H1 (cell line): ENCODE measurements around the gene DRAM1. TPM values are rescaled to one million over a fixed set of nuclear protein-coding genes. Genes with fewer than 3 reads are reported as not detected.

Source experiments
- CTCF ChIA-PET: fragments of 300-600 bp; sonication (Branson Sonifier 250); formaldehyde crosslinking; loops from one replicate; lab custom pipeline; 2021; ENCODE audit not compliant: partially characterized antibody; lab: Charles Lee
- POLR2A ChIA-PET: fragments of 300-600 bp; sonication (Branson Sonifier 250); formaldehyde crosslinking; loops from one replicate; lab custom pipeline; 2021; ENCODE audit warnings: inconsistent platforms; ENCODE audit not compliant: partially characterized antibody; lab: Charles Lee
- DNase-seq, 2 experiments: peaks; one replicate each; pipeline versions ENCODE4 v3.0.0 to v3.0.0-alpha.2; 2010 to 2022; ENCODE audit warnings: low spot score in 2 of 2, low read depth in 1 of 2, mixed read lengths in 1 of 2
- FAIRE-seq: peaks from 2 replicates; lab custom pipeline; 2011; peaks lifted over from hg19 to GRCh38; lab: Jason Lieb, UNC
- H2AFZ ChIP-seq: 2 replicates; pipeline ENCODE4 v1.8.1; 2012; ENCODE audit warnings: low read length, inconsistent platforms
- H2AK5ac ChIP-seq: 2 replicates; pipeline ENCODE4 v1.6.1; 2013; ENCODE audit warnings: low read depth, low read length
- H2BK120ac ChIP-seq: replicated peaks from 2 replicates; pipeline ENCODE3; 2013; ENCODE audit warnings: low read depth, low read length, inconsistent platforms
- H2BK12ac ChIP-seq: 2 replicates; pipeline ENCODE4 v1.6.1; 2013; ENCODE audit warnings: low read depth, low read length
- H2BK15ac ChIP-seq: 2 replicates; pipeline ENCODE4 v1.6.1; 2013; ENCODE audit warnings: low read length
- H2BK20ac ChIP-seq: 2 replicates; pipeline ENCODE4 v1.6.1; 2013; ENCODE audit warnings: low read length
- H2BK5ac ChIP-seq: 2 replicates; pipeline ENCODE4 v1.6.1; 2013; ENCODE audit warnings: low read depth, low read length
- H3K14ac ChIP-seq: 2 replicates; pipeline ENCODE4 v1.6.1; 2013; ENCODE audit warnings: inconsistent platforms; ENCODE audit not compliant: insufficient read length
- H3K18ac ChIP-seq: 2 replicates; pipeline ENCODE4 v1.6.1; 2013; ENCODE audit warnings: low read length; ENCODE audit errors: extremely low read depth
- H3K23ac ChIP-seq: 2 replicates; pipeline ENCODE4 v1.6.1; 2013; ENCODE audit warnings: inconsistent platforms; ENCODE audit not compliant: insufficient read length
- H3K23me2 ChIP-seq: 2 replicates; pipeline ENCODE4 v1.6.1; 2013; ENCODE audit warnings: low read depth, low read length
- H3K27ac ChIP-seq: 2 replicates; pipeline ENCODE4 v1.6.1; 2011; ENCODE audit warnings: low read depth, low read length, inconsistent platforms
- H3K27me3 ChIP-seq, 4 experiments: replicated peaks in 1 of 4; 1 replicate in 1 of 4; 2 replicates in 3 of 4; pipeline versions ENCODE4 v1.6.1 to v1.8.1; 2011 to 2013; ENCODE audit warnings: low read length in 3 of 4, mild to moderate bottlenecking in 3 of 4, inconsistent platforms in 2 of 4, mixed read lengths in 2 of 4, moderate library complexity in 1 of 4; ENCODE audit not compliant: control insufficient read depth in 3 of 4, insufficient read depth in 3 of 4; ENCODE audit errors: extremely low read depth in 1 of 4
- H3K36me3 ChIP-seq, 4 experiments: 2 replicates each; pipeline versions ENCODE4 v1.6.1 to v1.8.1; 2011 to 2013; ENCODE audit warnings: mild to moderate bottlenecking in 4 of 4, low read length in 3 of 4, moderate library complexity in 2 of 4, control low read depth in 1 of 4, inconsistent platforms in 1 of 4; ENCODE audit not compliant: insufficient read depth in 4 of 4, control insufficient read depth in 2 of 4
- H3K4ac ChIP-seq: replicated peaks from 2 replicates; pipeline ENCODE3; 2013; ENCODE audit warnings: low read length, low read depth, mixed read lengths, inconsistent platforms; ENCODE audit not compliant: insufficient read length
- H3K4me1 ChIP-seq, 4 experiments: replicated peaks in 1 of 4; 1 replicate in 1 of 4; 2 replicates in 3 of 4; pipeline versions ENCODE4 v1.6.1 to v1.8.1; 2011 to 2013; ENCODE audit warnings: low read length in 3 of 4, inconsistent platforms in 2 of 4, mixed read lengths in 1 of 4; ENCODE audit not compliant: insufficient read depth in 4 of 4, control insufficient read depth in 3 of 4
- H3K4me2 ChIP-seq, 2 experiments: 2 replicates each; pipeline versions ENCODE4 v1.6.1 to v1.8.1; 2011 to 2013; ENCODE audit warnings: low read depth in 2 of 2, low read length in 2 of 2, control low read depth in 1 of 2, inconsistent platforms in 1 of 2, mild to moderate bottlenecking in 1 of 2; ENCODE audit not compliant: insufficient read depth in 1 of 2
- H3K4me3 ChIP-seq, 4 experiments: fragments of 200-600, 300-600 bp in 1 of 4; sonication (generic), shearing (Covaris generic), sonication (Bioruptor Twin) in 1 of 4; 2 replicates each; pipeline versions ENCODE4 v1.5.1 to v1.8.1; 2011 to 2016; ENCODE audit warnings: low read length in 4 of 4, low read depth in 3 of 4, control low read depth in 2 of 4, inconsistent platforms in 2 of 4, mild to moderate bottlenecking in 2 of 4, mixed read lengths in 1 of 4, moderate library complexity in 1 of 4; ENCODE audit not compliant: insufficient read depth in 2 of 4; ENCODE audit errors: extremely low read depth in 1 of 4
- H3K56ac ChIP-seq: replicated peaks from 2 replicates; pipeline ENCODE3; 2013; ENCODE audit warnings: low read depth, mild to moderate bottlenecking, mixed read lengths, low read length, inconsistent platforms; ENCODE audit not compliant: insufficient read length
- H3K79me1 ChIP-seq: 2 replicates; pipeline ENCODE4 v1.6.1; 2013; ENCODE audit warnings: low read depth, low read length, control low read depth
- H3K79me2 ChIP-seq, 2 experiments: 2 replicates each; pipeline versions ENCODE4 v1.6.1 to v1.8.1; 2012 to 2013; ENCODE audit warnings: low read length in 2 of 2, mild to moderate bottlenecking in 2 of 2, inconsistent platforms in 1 of 2; ENCODE audit not compliant: insufficient read depth in 2 of 2, control insufficient read depth in 1 of 2
- H3K9ac ChIP-seq, 4 experiments: replicated peaks in 1 of 4; 1 replicate in 1 of 4; 2 replicates in 3 of 4; pipeline versions ENCODE4 v1.6.1 to v1.8.1; 2011 to 2013; ENCODE audit warnings: low read depth in 3 of 4, low read length in 3 of 4, control low read depth in 2 of 4, mild to moderate bottlenecking in 2 of 4, moderate library complexity in 2 of 4, inconsistent platforms in 1 of 4; ENCODE audit errors: extremely low read depth in 1 of 4
- H3K9me3 ChIP-seq, 2 experiments: 2 replicates each; pipeline versions ENCODE4 v1.6.1 to v1.8.1; 2012 to 2013; ENCODE audit warnings: mild to moderate bottlenecking in 2 of 2, moderate library complexity in 2 of 2, control low read depth in 1 of 2, inconsistent platforms in 1 of 2, low read depth in 1 of 2, low read length in 1 of 2, mixed read lengths in 1 of 2; ENCODE audit not compliant: insufficient read depth in 2 of 2
- H4K20me1 ChIP-seq, 2 experiments: replicated peaks in 1 of 2; 2 replicates each; pipeline versions ENCODE3 to v1.8.1; 2011 to 2013; ENCODE audit warnings: inconsistent platforms in 2 of 2, low read length in 2 of 2, mild to moderate bottlenecking in 1 of 2; ENCODE audit not compliant: insufficient read depth in 2 of 2, control insufficient read depth in 1 of 2
- H4K5ac ChIP-seq: 2 replicates; pipeline ENCODE4 v1.6.1; 2013; ENCODE audit warnings: low read length, low read depth, mixed read lengths, inconsistent platforms; ENCODE audit not compliant: insufficient read length
- H4K8ac ChIP-seq: 2 replicates; pipeline ENCODE4 v1.8.0; 2013; ENCODE audit warnings: mild to moderate bottlenecking, moderate library complexity, low read length, inconsistent platforms; ENCODE audit not compliant: insufficient read depth; ENCODE audit errors: extremely low read depth
- H4K91ac ChIP-seq: replicated peaks from 2 replicates; pipeline ENCODE3; 2013; ENCODE audit warnings: low read length, mixed read lengths, inconsistent platforms; ENCODE audit not compliant: insufficient read length
- BRCA1 ChIP-seq: IDR thresholded peaks from 2 replicates; pipeline ENCODE4 v1.6.1; 2012; ENCODE audit warnings: low read depth, low read length, improper control_type of control experiment
- CREB1 ChIP-seq: IDR thresholded peaks from 2 replicates; pipeline ENCODE4 v1.6.1; 2012; ENCODE audit warnings: inconsistent platforms
- GABPA ChIP-seq: IDR thresholded peaks from 2 replicates; pipeline ENCODE4 v1.6.1; 2011; ENCODE audit warnings: mild to moderate bottlenecking, low read length, moderate library complexity, borderline replicate concordance; ENCODE audit not compliant: insufficient read depth
- KDM4A ChIP-seq: IDR thresholded peaks from one replicate; pipeline ENCODE4 v1.7.1; 2012; ENCODE audit warnings: low read depth, mild to moderate bottlenecking, moderate library complexity, low read length, inconsistent platforms; ENCODE audit not compliant: severe bottlenecking
- RBBP5 ChIP-seq: IDR thresholded peaks from 2 replicates; pipeline ENCODE4 v1.7.1; 2012; ENCODE audit warnings: low read depth, mild to moderate bottlenecking, inconsistent platforms, low read length, moderate library complexity, borderline replicate concordance
- SP2 ChIP-seq: IDR thresholded peaks from 2 replicates; pipeline ENCODE4 v1.6.1; 2012; ENCODE audit warnings: mild to moderate bottlenecking, low read length, inconsistent platforms
- TCF12 ChIP-seq: IDR thresholded peaks from 2 replicates; pipeline ENCODE4 v1.6.1; 2011; ENCODE audit warnings: low read depth, mild to moderate bottlenecking, low read length
- ZNF274 ChIP-seq: IDR thresholded peaks from 2 replicates; pipeline ENCODE4 v1.7.0; 2012; ENCODE audit warnings: low read length, borderline replicate concordance; ENCODE audit errors: extremely low read depth
- WGBS, 2 experiments: shearing (Covaris generic) in 1 of 2; methylation state at CpG; one replicate each; pipeline versions ENCODE4 v1.1.6 to v1.1.7; 2013 to 2015; ENCODE audit warnings: low lambda C conversion rate in 2 of 2, mixed read lengths in 2 of 2, inconsistent platforms in 1 of 2, low coverage in 1 of 2, missing lambda C conversion rate in 1 of 2; ENCODE audit not compliant: insufficient replicate concordance in 2 of 2, insufficient coverage in 1 of 2, insufficient read length in 1 of 2; ENCODE audit errors: extremely low coverage in 1 of 2, missing lambda C conversion rate in 1 of 2; 5-methylcytosine and 5-hydroxymethylcytosine counted together
- polyA plus RNA-seq, 7 experiments: library from polyadenylated mRNA; depleted of rRNA in 3 of 7; stranded (reverse) in 5 of 7; unstranded in 2 of 7; fragments of >200 nt in 5 of 7; fragments of 200-250 nt in 2 of 7; gene quantifications; 1 replicate in 5 of 7; 2 replicates in 1 of 7; 4 replicates in 1 of 7; pipeline versions ENCODE4 v1.2.1 to v1.2.3, GENCODE V29; 2011 to 2013; ENCODE audit warnings: missing spikeins in 2 of 7, mixed read lengths in 2 of 7
- total RNA-seq: library from RNA; stranded (reverse); fragmentation: NEBNext Ultra II Directional; extraction: Animal tissue kit (Norgen Biotek cat#: 25700); gene quantifications from 2 replicates; pipeline ENCODE4 v1.2.1, GENCODE V29; 2021
- TF ChIP-seq, protein P1 (sequence below), 3 experiments: IDR thresholded peaks; 1 replicate in 2 of 3; 2 replicates in 1 of 3; pipeline versions ENCODE4 v1.5.1 to v1.6.1; 2011; ENCODE audit warnings: low read length in 3 of 3, mild to moderate bottlenecking in 3 of 3, inconsistent platforms in 2 of 3, low read depth in 1 of 3, moderate library complexity in 1 of 3; ENCODE audit not compliant: insufficient read depth in 1 of 3; ENCODE audit errors: control extremely low read depth in 1 of 3
- TF ChIP-seq, protein P2 (sequence below): IDR thresholded peaks from 2 replicates; pipeline ENCODE4 v1.6.1; 2012; ENCODE audit warnings: inconsistent platforms

Gene DRAM1
- total and polyA plus RNA-seq, 2 of the 8 experiments (the other 6 are each of a cell fraction or from before 2014, with no cell fraction given), result 4.6 to 6.2 TPM

DNA sequence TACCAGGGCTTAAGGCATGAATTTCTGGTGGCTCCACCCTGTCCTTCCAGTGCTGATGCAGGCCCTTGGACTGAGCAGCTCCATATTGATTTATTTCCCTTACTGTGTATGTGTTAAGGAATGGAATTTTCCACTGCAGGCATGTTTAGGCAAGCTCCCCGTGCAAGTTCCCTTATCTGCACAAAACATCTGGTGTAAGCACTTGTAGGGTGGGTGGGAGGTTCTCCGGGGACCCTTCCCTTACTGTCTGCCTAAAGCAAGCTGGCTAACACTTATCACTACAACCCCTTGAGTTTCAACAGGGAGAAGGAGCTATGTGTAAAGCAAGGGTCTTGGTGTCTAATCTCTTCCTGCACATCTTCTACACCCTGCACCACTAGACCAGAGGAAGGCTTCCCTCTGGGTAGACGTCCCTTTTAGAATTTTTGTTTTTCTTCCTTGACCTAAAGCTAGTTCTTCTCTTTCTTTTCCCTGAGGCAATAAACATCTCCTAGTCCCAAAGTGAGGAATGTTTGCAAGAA lies 22.0 kb upstream of the DRAM1 start:
- no peak overlapping the region for H2BK15ac ChIP-seq
- no peak overlapping the region for H3K18ac ChIP-seq
- no peak overlapping the region for H3K9ac ChIP-seq
- no peaks in the 10 kb centered on the region for H3K23me2 ChIP-seq
- no peak overlapping the region for H2BK120ac ChIP-seq
- no peaks in the 10 kb centered on the region for H3K36me3 ChIP-seq
- 84% methylated on average over 3 of the region's 3 CpGs; no CpG with 5 or more reads in 1 of the 2 experiments for WGBS, 2 experiments
- H2AK5ac ChIP-seq, result no peak overlapping the region
- CTCF ChIA-PET, result interaction anchor here (0.6 to 2.0 kb wide), 8 partner anchors 9 to 82 kb away, joined by 3 to 10 read pairs (median 4); partner anchors contain the start of gene GNPTAB
- no peak overlapping the region for H3K14ac ChIP-seq
- H2BK20ac ChIP-seq, result no peak overlapping the region
- H2BK12ac ChIP-seq, result no peak overlapping the region
- no peak for DNase-seq
- FAIRE-seq, result no peak
- no peak overlapping the region for H4K91ac ChIP-seq
- H3K9me3 ChIP-seq, result no peaks in the 10 kb centered on the region
- H3K79me2 ChIP-seq, result no peaks in the 10 kb centered on the region
- H4K20me1 ChIP-seq, result no peaks in the 10 kb centered on the region
- H3K4me1 ChIP-seq, result no peaks in the 10 kb centered on the region
- no peak overlapping the region for H3K4ac ChIP-seq
- peak overlapping the region; percentile 94 for H2AFZ ChIP-seq
- no peak overlapping the region for H3K27ac ChIP-seq
- no peak overlapping the region for H3K4me3 ChIP-seq
- no peak overlapping the region for H3K4me2 ChIP-seq
- H4K8ac ChIP-seq, result no peak overlapping the region
- no peak overlapping the region for H3K23ac ChIP-seq
- no peak overlapping the region for H2BK5ac ChIP-seq
- no peak overlapping the region for H3K56ac ChIP-seq
- H3K79me1 ChIP-seq, result no peaks in the 10 kb centered on the region
- H3K27me3 ChIP-seq, result no peaks in the 10 kb centered on the region
- POLR2A ChIA-PET, result interaction anchor here (0.8 kb wide), 1 partner anchor 59 kb away, joined by 3 read pairs; no protein-coding TSS in a partner anchor
- H4K5ac ChIP-seq, result no peak overlapping the region
- TF ChIP-seq SP2, result no peak
- TF ChIP-seq, protein P1, sequence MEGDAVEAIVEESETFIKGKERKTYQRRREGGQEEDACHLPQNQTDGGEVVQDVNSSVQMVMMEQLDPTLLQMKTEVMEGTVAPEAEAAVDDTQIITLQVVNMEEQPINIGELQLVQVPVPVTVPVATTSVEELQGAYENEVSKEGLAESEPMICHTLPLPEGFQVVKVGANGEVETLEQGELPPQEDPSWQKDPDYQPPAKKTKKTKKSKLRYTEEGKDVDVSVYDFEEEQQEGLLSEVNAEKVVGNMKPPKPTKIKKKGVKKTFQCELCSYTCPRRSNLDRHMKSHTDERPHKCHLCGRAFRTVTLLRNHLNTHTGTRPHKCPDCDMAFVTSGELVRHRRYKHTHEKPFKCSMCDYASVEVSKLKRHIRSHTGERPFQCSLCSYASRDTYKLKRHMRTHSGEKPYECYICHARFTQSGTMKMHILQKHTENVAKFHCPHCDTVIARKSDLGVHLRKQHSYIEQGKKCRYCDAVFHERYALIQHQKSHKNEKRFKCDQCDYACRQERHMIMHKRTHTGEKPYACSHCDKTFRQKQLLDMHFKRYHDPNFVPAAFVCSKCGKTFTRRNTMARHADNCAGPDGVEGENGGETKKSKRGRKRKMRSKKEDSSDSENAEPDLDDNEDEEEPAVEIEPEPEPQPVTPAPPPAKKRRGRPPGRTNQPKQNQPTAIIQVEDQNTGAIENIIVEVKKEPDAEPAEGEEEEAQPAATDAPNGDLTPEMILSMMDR (IDR thresholded peaks at IDR 0.05; ENCODE audit: control extremely low read depth in 1 of 3, insufficient read depth in 1 of 3, low read depth in 1 of 3, low read length in 3 of 3), result no peak
- TF ChIP-seq GABPA, result no peak
- TF ChIP-seq KDM4A, result no peak
- TF ChIP-seq ZNF274, result no peak
- TF ChIP-seq BRCA1, result no peak
- TF ChIP-seq, protein P2, sequence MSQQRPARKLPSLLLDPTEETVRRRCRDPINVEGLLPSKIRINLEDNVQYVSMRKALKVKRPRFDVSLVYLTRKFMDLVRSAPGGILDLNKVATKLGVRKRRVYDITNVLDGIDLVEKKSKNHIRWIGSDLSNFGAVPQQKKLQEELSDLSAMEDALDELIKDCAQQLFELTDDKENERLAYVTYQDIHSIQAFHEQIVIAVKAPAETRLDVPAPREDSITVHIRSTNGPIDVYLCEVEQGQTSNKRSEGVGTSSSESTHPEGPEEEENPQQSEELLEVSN, result no peak
- TF ChIP-seq TCF12, result no peak
- no peak for TF ChIP-seq CREB1
- no peak for TF ChIP-seq RBBP5
